HG02588 (cell line): Measurements from ENCODE around the gene BPIFB2.

Experiments
- ATAC-seq: cut with Tn5 transposase; IDR thresholded peaks from one replicate; pipeline ENCODE4 v1.9.1; 2021; ENCODE audit warnings: mild to moderate bottlenecking, moderate library complexity; ENCODE audit not compliant: unreplicated experiment

The BPIFB2 gene

GRCh38 chr20:33065785-33066184, 58.3 kb downstream of the BPIFB2 start:
- no peak for ATAC-seq

- ATAC-seq = no peak
Measured at GRCh38 chr20:33067806-33068205, 60.3 kb downstream of the BPIFB2 start.

GRCh38 chr20:33068251-33068939, 60.9 kb downstream of the BPIFB2 start:
- ATAC-seq = no peak

- no peak for ATAC-seq
Measured at GRCh38 chr20:33069673-33070072, 62.2 kb downstream of the BPIFB2 start.

- no peak for ATAC-seq
Measured at GRCh38 chr20:33070111-33071053, 62.9 kb downstream of the BPIFB2 start.

GRCh38 chr20:33071198-33071597, 63.7 kb downstream of the BPIFB2 start:
- ATAC-seq = no peak

- ATAC-seq = no peak
Measured at GRCh38 chr20:33072362-33072761, 64.9 kb downstream of the BPIFB2 start.

- no peak for ATAC-seq
Measured at GRCh38 chr20:33072813-33073212, 65.3 kb downstream of the BPIFB2 start.
